Chondrocyte (in vitro differentiated cells): Measurements from ENCODE around the gene IHH. TPM values are rescaled to one million over a fixed set of nuclear protein-coding genes. Genes with fewer than 3 reads are reported as not detected.

ENCODE experiments used
- DNase-seq: peaks from one replicate; pipeline ENCODE4 v3.0.0; 2021; ENCODE audit warnings: mixed read lengths, low spot score
- H3K27ac Mint-ChIP-seq: one replicate; pipeline ENCODE4 v1.8.0; 2021; ENCODE audit warnings: mild to moderate bottlenecking, moderate library complexity, mixed read lengths; ENCODE audit not compliant: unreplicated experiment
- H3K27me3 Mint-ChIP-seq: 2 replicates; pipeline ENCODE4 v1.8.0; 2021; ENCODE audit warnings: low read depth, mixed read lengths
- H3K36me3 Mint-ChIP-seq: 2 replicates; pipeline ENCODE4 v1.8.0; 2021; ENCODE audit warnings: low read depth, mixed read lengths
- H3K4me1 Mint-ChIP-seq: 2 replicates; pipeline ENCODE4 v1.8.0; 2021; ENCODE audit warnings: low read depth, mild to moderate bottlenecking, mixed read lengths
- H3K4me3 Mint-ChIP-seq: one replicate; pipeline ENCODE4 v1.8.0; 2021; ENCODE audit warnings: mild to moderate bottlenecking, moderate library complexity, mixed read lengths; ENCODE audit not compliant: unreplicated experiment
- H3K9me3 Mint-ChIP-seq: 2 replicates; pipeline ENCODE4 v1.8.0; 2021; ENCODE audit warnings: low read depth, mixed read lengths
- microRNA-seq: library from miRNA; unstranded; fragments of <30 nt; microRNA quantifications from one replicate; pipeline ENCODE4 v1.2.0, GENCODE V29; 2020; ENCODE audit warnings: borderline number of aligned reads
- total RNA-seq: library from RNA; stranded (reverse); gene quantifications from 3 replicates; pipeline ENCODE4 v1.2.1, GENCODE V29; 2021
- TF ChIP-seq, protein P1 (sequence below): fragments of 200-600 bp; sonication (generic); IDR thresholded peaks from 2 replicates; pipeline ENCODE4 v1.5.0; 2021; ENCODE audit warnings: antibody characterized with exemption, mild to moderate bottlenecking, moderate library complexity

IHH gene
- total RNA-seq, 1 donor from 2014 or later: not detected

DNA sequence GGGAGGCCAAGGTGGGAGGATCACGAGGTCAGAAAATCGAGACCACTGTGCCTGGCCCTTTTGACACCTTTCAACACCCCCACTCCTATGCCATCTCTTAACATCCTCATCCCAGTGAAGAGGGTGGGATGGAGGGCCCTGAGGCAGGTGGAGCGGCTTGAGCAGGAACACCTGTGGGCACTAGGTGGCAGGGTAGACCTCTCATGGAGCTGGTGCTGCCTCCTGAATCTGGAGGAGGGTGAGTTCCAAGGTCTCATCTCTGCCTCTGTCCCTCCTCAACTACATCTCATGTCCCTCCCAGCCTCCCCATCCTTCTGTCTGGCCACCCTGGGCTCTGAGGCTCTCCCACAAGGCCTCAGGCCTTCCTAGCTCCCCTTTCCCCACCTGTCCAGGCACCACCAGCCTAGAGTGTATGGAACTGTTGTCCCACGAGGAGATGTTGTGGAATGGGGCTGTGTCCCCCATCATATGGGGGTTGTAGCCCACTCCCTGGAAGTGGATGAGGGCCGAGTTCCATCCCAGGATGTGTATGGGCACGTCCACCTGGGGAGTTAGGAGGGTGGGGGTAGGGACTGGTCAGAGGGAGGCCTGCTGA, 50.5 kb downstream of the IHH start:
- peaks cover 2% of the 10 kb centered on the region for H3K9me3 Mint-ChIP-seq
- no peak overlapping the region for H3K27ac Mint-ChIP-seq

GRCh38 chr2:219009294-219009693, 51.4 kb downstream of the IHH start:
- H3K4me3 Mint-ChIP-seq: no peak overlapping the region
- DNase-seq: no peak
- peaks cover 2% of the 10 kb centered on the region for H3K9me3 Mint-ChIP-seq
- no peak overlapping the region for H3K27ac Mint-ChIP-seq
- TF ChIP-seq, protein P1, sequence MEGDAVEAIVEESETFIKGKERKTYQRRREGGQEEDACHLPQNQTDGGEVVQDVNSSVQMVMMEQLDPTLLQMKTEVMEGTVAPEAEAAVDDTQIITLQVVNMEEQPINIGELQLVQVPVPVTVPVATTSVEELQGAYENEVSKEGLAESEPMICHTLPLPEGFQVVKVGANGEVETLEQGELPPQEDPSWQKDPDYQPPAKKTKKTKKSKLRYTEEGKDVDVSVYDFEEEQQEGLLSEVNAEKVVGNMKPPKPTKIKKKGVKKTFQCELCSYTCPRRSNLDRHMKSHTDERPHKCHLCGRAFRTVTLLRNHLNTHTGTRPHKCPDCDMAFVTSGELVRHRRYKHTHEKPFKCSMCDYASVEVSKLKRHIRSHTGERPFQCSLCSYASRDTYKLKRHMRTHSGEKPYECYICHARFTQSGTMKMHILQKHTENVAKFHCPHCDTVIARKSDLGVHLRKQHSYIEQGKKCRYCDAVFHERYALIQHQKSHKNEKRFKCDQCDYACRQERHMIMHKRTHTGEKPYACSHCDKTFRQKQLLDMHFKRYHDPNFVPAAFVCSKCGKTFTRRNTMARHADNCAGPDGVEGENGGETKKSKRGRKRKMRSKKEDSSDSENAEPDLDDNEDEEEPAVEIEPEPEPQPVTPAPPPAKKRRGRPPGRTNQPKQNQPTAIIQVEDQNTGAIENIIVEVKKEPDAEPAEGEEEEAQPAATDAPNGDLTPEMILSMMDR: no peak
- no peaks in the 10 kb centered on the region for H3K4me1 Mint-ChIP-seq
- H3K27me3 Mint-ChIP-seq: peaks cover 46% of the 10 kb centered on the region
- H3K36me3 Mint-ChIP-seq: no peaks in the 10 kb centered on the region

More for the DNA sequence above, 50.5 kb downstream of the IHH start:
- DNase-seq: no peak
- H3K4me3 Mint-ChIP-seq: no peak overlapping the region
- no peaks in the 10 kb centered on the region for H3K36me3 Mint-ChIP-seq
- TF ChIP-seq, protein P1: peak; percentile 56
- peaks cover 47% of the 10 kb centered on the region for H3K27me3 Mint-ChIP-seq
- H3K4me1 Mint-ChIP-seq: no peaks in the 10 kb centered on the region

Small RNA genes within 50 kb of the gene (microRNA-seq; reads per million reads assigned to microRNA genes)
- gene MIR3131: not detected

Other genes starting within 250 kb of the IHH start
- not detected in 3 replicates for gene PRKAG3, start 229.1 kb downstream of the IHH start, total RNA-seq
- gene WNT6, start 201.1 kb downstream of the IHH start, total RNA-seq: not detected in 3 replicates
- gene WNT10A, start 180.1 kb downstream of the IHH start, total RNA-seq: not detected in 3 replicates
- gene CDK5R2, start 101.3 kb downstream of the IHH start, total RNA-seq: 0.22 to 0.36 TPM in 2 of 3 replicates, not detected in the other
- not detected in 3 replicates for gene FEV, start 75.7 kb downstream of the IHH start, total RNA-seq
- not detected in 3 replicates for gene CRYBA2, start 67.5 kb downstream of the IHH start, total RNA-seq
- not detected in 3 replicates for gene CFAP65, start 19.4 kb downstream of the IHH start, total RNA-seq
- gene NHEJ1, start 99.9 kb upstream of the IHH start, total RNA-seq: 7.3 to 13.3 TPM (median 12.7 TPM) in 3 replicates
- 2.0 to 2.7 TPM (median 2.4 TPM) in 3 replicates for gene SLC23A3, start 109.1 kb upstream of the IHH start, total RNA-seq
- gene CNPPD1, start 116.0 kb upstream of the IHH start, total RNA-seq: 36.1 to 46.3 TPM (median 43.1 TPM) in 3 replicates
- gene RETREG2, start 117.4 kb upstream of the IHH start, total RNA-seq: 81.1 to 88.0 TPM (median 85.0 TPM) in 3 replicates
- gene ZFAND2B, start 145.9 kb upstream of the IHH start, total RNA-seq: 28.6 to 29.8 TPM (median 29.3 TPM) in 3 replicates
- 27.1 to 39.0 TPM (median 27.4 TPM) in 3 replicates for gene ABCB6, start 158.0 kb upstream of the IHH start, total RNA-seq
- gene ATG9A, start 168.7 kb upstream of the IHH start, total RNA-seq: 75.2 to 82.8 TPM (median 75.5 TPM) in 3 replicates
- gene ANKZF1, start 168.9 kb upstream of the IHH start, total RNA-seq: 27.9 to 38.0 TPM (median 35.9 TPM) in 3 replicates
- 2.9 to 7.3 TPM (median 3.0 TPM) in 3 replicates for gene GLB1L, start 184.5 kb upstream of the IHH start, total RNA-seq
- 24.4 to 32.0 TPM (median 25.9 TPM) in 3 replicates for gene STK16, start 184.6 kb upstream of the IHH start, total RNA-seq
- gene TUBA4B, start 192.3 kb upstream of the IHH start, total RNA-seq: not detected in 3 replicates
- 9.4 to 19.7 TPM (median 11.5 TPM) in 3 replicates for gene TUBA4A, start 193.0 kb upstream of the IHH start, total RNA-seq
- gene DNAJB2, start 218.4 kb upstream of the IHH start, total RNA-seq: 50.7 to 55.6 TPM (median 55.0 TPM) in 3 replicates
- 0.67 to 0.87 TPM (median 0.80 TPM) in 3 replicates for gene PTPRN, start 248.5 kb upstream of the IHH start, total RNA-seq